Measurements from ENCODE around the gene ACSF2. TPM values are rescaled to one million over a fixed set of nuclear protein-coding genes. Genes with fewer than 3 reads are reported as not detected.
A peak's percentile ranks its signal among the peaks of the same experiment; 100 is the strongest.
"Not testable (repeated sequence)": the region's sequence is repeated elsewhere in the genome, so short reads cannot be mapped to it uniquely, and the experiment has no call there.

ACSF2 gene
- total and polyA plus RNA-seq, 8 donors, result 8.5 to 61.2 (median 22.5) TPM

- peak in 1 of 6 donors; percentile 21 for DNase-seq
- Histone ChIP-seq H3K4me1 (peaks cover 0 to 4% (median 3%) of the 10 kb centered on the region in 3 donors), H3K27ac (no peak overlapping the region), H3K9me3 (no peaks in the 10 kb centered on the region), H3K27me3 (no peaks in the 10 kb centered on the region), H3K4me3 (no peak overlapping the region), H3K36me3 (no peaks in the 10 kb centered on the region)
- peak in 1 of 4 donors; percentile 22 for ATAC-seq
- no peak for FAIRE-seq
- TF ChIP-seq CTCF (IDR thresholded peaks at IDR 0.05), result no peak
- 74 to 78% methylated on average over 5 of the region's 5 CpGs for WGBS, 2 donors
- intact Hi-C loops (cut with DNase I), result no loop called here
These were observed 19.4 kb upstream of the ACSF2 start for GRCh38 chr17:50406578-50406977.

- Histone ChIP-seq H3K36me3 (no peaks in the 10 kb centered on the region), H3K27ac (no peak overlapping the region), H3K4me1 (no peaks in the 10 kb centered on the region), H3K4me3 (no peak overlapping the region), H3K9me3 (no peaks in the 10 kb centered on the region), H3K27me3 (no peaks in the 10 kb centered on the region)
- no peak for ATAC-seq
- 65 to 80% methylated on average over 4 of the region's 4 CpGs for WGBS, 2 donors
- no peak for FAIRE-seq
- no peak for TF ChIP-seq CTCF (IDR thresholded peaks at IDR 0.05)
- no peak for DNase-seq
- intact Hi-C loops (cut with DNase I), result no loop called here
These were observed 18.1 kb upstream of the ACSF2 start for GRCh38 chr17:50407921-50408320.

- WGBS, 2 donors, result 82 to 88% methylated on average over 4 of the region's 4 CpGs
- no peaks in the 10 kb centered on the region for H3K36me3 ChIP-seq
- no peak overlapping the region for H3K4me3 ChIP-seq
- no peak for DNase-seq
- no peak for ATAC-seq
- H3K4me1 ChIP-seq, result no peaks in the 10 kb centered on the region
- H3K27me3 ChIP-seq, result no peaks in the 10 kb centered on the region
- intact Hi-C loops (cut with DNase I), result no loop called here
- no peak overlapping the region for H3K27ac ChIP-seq
- H3K9me3 ChIP-seq, result no peaks in the 10 kb centered on the region
- FAIRE-seq, result no peak
- no peak for TF ChIP-seq CTCF (IDR thresholded peaks at IDR 0.05)
These were observed 13.8 kb upstream of the ACSF2 start for GRCh38 chr17:50412188-50412732.

- WGBS, 2 donors, result 75 to 78% methylated on average over 3 of the region's 3 CpGs
- DNase-seq, result no peak
- H3K9me3 ChIP-seq, result no peaks in the 10 kb centered on the region
- H3K4me1 ChIP-seq, result no peaks in the 10 kb centered on the region
- FAIRE-seq, result no peak
- H3K36me3 ChIP-seq, result no peaks in the 10 kb centered on the region
- ATAC-seq, result no peak
- intact Hi-C loops (cut with DNase I), result no loop called here
- no peak overlapping the region for H3K4me3 ChIP-seq
- H3K27me3 ChIP-seq, result no peaks in the 10 kb centered on the region
- no peak overlapping the region for H3K27ac ChIP-seq
- no peak for TF ChIP-seq CTCF (IDR thresholded peaks at IDR 0.05)
These were observed 11.2 kb upstream of the ACSF2 start for GRCh38 chr17:50414808-50415207.

GRCh38 chr17:50419577-50419976, 6.4 kb upstream of the ACSF2 start:
- 97 to 99% methylated on average over 10 of the region's 10 CpGs for WGBS, 2 donors
- intact Hi-C loops (cut with DNase I); FAIRE-seq: not testable (repeated sequence)

More at GRCh38 chr17:50419577-50419976, 6.4 kb upstream of the ACSF2 start:
- DNase-seq, H3K9me3 ChIP-seq, H3K27ac ChIP-seq, H3K27me3 ChIP-seq, H3K36me3 ChIP-seq, ATAC-seq, H3K4me3 ChIP-seq: not testable (repeated sequence)
- H3K4me1 ChIP-seq, result peaks cover 0 to 26% (median 23%) of the 10 kb centered on the region in 3 donors
